GM18499 (cell line): ENCODE measurements around the gene CCDC9B.

Experiments used
- ATAC-seq: cut with Tn5 transposase; IDR thresholded peaks from one replicate; pipeline ENCODE4 v1.9.1; 2021; ENCODE audit warnings: moderate number of reproducible peaks; ENCODE audit not compliant: insufficient read depth, unreplicated experiment

Gene CCDC9B

DNA sequence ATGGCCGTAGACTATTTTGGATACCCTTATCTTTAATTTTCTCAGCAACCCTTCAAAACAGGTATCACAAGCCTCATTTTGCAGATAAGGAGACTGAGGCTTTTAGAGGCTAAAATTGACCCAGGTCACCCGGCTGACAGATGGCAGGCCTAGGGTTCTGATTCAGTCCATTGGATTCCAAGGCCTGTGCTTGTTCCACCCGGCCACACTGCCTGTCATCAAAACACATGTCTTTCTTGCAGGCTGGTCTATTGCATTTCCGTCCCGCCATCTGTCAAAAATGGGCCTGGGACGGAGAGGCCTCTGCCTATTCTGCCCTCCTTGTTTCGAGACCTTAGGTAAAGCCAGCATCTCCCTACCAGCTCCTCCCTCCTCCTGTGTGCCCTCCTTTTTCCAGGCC lies 9.1 kb downstream of the CCDC9B start:
- no peak for ATAC-seq

DNA sequence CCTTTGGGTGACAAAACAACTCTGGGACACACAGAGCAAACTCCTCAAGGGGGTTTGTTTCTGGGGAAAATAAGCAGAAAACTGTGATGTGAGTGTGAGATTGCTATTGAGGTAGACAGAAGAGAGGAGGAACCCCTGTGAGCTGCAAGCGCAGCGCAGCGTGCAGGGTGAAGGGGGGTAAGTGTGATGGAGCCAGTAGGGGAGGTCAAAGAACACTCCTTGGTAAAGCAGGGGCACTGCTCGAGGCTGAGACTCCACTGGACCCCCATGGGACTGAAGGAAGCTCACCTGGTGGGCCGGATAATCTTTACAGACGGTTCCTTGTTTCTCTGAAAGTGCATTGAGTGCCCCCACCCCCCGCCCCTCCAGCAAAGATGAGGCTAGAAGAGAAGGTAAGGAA lies 9.7 kb downstream of the CCDC9B start:
- no peak for ATAC-seq

DNA sequence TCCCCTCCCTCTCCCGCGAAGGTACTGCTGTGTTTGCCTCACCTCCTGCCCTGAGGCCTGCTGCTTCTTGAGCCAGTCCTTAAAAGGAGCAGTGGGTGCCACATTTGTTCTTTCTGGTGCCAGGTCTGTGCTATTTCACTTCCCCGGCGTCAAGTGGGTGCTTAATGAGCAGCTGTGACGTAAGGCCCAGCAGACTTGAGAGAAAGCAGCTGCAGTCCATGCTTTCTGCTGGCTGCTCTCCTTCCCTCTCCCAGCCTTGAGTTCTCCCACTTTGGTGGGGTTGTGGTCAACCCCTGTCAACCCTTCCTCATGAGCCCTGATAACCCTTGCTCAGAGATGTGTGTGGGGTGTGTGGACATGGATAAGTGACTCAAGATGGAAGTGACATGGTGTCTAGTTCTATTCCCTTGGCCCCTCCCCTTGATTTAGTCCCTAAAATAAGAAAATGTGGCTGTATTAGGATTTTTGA lies 10.3 kb downstream of the CCDC9B start:
- no peak for ATAC-seq

DNA sequence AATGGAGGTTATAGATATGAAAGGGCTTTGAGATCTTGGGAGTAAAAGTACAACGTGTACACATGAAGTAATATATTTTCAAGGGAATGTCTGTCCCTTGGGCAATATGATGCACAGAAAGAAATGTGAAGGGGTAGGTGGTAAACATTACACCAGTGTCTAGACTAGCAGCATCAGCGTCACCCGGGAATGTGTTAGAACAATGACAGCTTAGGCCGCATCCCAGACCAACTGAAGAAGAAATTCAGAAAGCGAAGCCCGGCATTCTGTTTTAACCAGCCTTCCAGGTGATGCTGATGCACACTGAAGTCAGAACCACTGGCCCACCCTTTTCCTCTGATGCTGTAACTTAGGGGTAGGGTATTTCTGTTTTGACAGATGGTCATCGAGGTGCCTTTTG lies 10.9 kb downstream of the CCDC9B start:
- no peak for ATAC-seq

DNA sequence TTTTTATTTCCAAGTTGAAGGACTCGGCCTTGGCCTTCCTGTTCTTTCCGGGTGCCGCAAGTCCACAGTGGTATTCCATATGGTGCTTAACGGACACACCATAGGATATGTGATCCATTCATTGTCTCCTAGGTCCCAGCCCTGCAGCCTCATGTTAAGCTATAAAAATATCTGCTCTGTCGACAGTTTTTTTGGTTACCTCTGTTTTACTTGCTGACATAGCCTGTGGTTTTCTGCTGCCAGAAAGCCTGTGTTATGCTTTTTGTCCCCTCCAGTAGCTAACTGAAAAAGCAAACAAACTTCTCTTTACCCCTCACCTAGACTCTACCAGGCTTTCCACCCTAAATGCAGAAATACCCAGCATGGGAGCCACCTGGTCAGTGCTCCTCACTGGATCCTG lies 12.0 kb downstream of the CCDC9B start:
- no peak for ATAC-seq

DNA sequence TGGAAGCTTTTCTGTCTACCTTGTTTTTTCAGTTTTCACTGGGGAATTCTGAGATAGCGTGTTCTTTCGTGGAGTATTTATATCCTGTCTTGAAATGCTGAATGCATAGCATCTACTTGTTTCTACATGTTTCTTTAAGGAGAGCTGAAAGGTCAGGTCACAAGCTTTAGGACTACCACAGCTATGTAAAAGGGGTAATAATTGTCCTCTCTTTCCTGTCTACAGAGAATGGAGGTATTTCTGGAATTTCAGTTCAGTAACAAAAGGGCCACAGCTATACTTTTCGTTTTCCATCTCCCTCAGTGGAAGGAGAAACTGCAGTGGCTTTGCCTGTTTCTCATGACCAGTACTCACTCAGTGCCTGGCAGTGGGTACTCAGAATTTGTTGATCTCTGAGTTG lies 12.6 kb downstream of the CCDC9B start:
- no peak for ATAC-seq

DNA sequence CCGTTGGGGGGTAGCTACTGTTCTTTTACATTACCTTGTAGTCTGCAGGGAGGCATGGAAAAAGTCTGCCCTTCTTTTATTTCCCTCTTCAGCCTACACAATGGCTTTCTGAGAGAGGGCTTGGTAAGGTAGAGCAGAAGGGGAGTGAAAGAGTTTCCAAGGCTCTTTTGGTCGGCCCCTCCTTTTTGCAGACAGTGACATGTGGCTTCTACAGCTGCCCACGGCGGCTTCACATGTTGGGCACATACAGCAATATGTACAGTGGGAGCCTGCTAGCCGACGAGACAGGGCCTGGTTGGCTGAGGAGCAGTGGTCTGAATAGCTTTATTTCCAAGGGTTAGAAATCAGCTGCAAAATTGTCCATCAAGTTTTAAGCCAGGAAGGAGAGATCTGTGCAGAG lies 13.3 kb downstream of the CCDC9B start:
- no peak for ATAC-seq

DNA sequence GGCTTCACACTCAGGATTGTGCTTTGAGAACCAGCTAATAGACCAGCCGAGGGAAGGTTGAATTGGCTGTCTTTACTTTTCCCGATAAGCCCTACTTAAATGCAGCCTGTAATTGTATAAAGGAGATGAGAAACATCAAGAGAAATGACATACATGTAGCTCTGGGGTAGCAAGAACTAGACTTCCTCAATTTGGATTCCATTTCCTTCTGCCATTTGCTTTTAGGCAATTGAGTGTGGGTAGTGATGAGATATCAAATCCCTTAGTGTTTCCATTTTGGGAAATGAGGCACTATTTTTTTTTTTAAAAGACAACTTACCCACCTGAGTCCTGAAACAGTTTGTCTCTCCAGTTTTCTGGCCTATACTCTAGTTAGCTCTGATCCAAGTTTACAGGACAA lies 15.0 kb downstream of the CCDC9B start:
- ATAC-seq: no peak

DNA sequence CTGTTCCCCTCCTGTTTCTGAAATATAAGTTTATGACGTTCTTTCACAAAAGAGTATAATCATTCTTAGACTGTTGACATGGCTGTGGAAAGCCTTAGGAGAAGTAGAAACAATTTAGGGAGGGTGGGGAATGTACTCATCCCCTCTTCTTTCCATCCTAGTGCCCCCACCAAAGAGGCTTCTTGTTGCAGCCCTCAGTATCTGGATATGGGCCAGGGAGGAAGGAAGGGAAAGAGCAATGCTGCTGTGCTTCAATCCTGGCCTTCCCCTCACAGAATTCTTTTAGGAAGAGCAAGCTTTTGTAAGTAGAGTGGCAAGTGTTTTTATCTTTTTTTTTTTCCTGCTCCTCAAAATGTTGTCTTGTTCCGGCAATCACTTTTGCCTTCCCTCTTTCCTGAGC lies 15.6 kb downstream of the CCDC9B start:
- ATAC-seq: no peak

DNA sequence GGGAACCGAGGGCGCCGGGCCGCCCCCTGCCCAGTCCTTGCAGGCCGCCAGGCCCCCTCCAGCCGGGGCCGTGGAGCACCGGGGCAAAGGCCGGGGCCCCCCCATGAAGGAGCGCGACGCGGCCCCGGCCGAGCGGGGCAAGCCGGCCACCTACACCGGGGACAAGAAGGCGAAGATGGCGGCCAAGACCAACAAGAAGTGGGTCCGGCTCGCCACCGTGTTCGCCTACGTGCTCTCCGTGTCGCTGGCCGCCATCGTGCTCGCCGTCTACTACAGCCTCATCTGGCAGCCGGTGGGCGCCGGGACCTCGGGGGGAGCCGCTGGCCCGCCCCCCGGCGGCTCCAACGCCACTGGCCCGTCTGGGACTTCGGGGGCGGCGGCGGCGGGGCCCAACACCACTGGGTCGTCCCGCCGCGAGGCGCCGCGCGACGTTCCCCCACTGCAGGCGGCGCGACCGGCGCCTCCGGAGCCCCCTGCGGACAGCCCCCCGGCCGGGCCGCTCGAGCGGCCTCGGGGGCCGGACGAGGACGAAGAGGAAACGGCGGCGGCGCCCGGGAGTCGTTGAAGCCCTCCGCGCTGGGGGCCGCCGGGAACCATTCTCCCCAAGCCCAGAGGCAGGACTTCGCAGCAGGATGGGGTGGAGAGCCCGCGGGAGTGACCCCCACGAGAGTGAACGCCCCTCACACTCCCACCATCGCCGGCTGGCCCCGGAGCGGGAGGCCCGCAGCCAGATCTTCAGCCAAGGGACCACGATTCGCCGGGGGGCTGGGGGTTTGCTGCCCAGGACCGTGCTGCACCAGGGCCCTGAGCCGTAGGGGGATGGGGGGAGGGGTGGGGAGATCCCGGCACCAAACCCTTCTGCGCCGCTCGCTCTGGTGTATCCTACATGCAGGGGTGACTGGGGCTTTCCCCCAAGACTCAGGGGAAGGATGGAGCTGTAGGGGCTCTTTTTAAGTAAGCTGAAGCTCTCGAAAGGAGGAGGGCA lies 16.5 kb downstream of the CCDC9B start:
- no peak for ATAC-seq

DNA sequence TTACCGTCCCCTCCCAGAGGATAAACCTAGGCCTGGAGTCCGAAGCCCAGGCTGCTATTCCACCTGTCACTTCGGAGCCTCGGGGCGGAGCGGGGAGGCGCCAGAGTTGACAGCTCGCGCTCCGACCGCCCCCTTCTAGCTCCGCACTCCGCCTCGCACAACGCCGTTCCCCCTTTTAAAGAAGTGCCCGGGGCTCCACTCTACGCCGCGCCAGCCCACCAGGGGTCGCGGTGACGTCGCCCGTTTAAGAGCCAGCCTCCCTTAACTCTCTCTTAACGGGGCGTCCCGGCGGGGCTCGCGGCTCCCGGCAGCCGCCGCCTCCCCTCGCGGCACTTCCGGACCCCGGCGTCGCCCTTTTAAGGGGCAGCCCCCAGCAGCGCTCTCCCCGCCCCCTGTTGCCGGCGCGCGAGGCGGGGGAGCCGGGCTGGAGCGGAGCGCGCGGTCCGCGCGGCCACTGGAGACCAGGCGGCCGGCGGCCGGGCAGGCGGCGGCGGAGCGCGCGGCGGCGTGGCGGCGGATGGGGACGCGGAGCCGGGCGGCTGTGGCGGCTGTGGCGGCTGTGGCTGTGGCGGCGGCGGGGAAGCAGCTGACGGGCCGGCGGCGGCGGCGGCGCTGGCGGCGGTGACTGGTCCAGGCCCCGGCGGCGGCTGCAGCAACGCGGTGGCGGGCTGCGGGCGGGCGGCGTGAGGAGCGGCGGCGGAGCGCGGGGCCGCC lies 17.3 kb downstream of the CCDC9B start, which contains the start of gene INAFM2:
Gene INAFM2 (plus strand): TSS at position 454 of the 714 bp plus-strand sequence. CDS start 364 bp downstream, outside the sequence.
- peak; percentile 78 for ATAC-seq

DNA sequence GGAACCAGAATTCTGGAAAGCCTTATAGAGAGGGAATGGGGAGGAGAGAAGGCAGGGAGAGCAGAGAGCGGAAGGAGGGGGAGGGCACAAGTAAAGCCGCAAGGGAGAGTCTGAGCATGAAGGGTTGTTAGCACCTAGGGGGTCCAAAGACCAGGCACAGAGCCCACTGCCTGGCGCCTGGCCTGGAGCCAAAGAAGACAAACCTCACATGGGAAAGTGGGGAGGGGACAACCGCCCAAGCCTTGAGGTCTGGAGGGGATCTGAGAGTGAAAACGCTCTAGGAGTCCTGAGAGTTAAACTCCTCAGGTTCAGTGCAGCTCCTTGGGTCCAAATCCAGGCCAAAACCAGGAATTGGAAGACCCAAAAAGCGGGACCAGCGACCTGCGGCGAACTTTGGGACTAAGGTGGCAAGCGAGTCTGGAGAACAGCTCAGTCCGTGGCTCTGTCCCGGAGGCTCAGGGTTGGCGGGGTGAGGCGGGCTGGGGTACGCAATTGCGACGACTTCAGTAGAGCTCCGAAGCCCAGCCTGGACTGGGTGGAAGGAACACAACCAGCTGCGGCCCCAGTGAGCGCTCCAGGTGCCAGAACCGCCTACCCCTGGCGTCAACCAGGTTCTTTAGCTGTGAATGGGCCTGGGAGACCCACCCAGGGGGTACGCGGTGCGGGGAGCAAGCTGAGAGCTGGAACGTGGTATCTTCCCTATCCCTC lies 18.1 kb downstream of the CCDC9B start:
- no peak for ATAC-seq

DNA sequence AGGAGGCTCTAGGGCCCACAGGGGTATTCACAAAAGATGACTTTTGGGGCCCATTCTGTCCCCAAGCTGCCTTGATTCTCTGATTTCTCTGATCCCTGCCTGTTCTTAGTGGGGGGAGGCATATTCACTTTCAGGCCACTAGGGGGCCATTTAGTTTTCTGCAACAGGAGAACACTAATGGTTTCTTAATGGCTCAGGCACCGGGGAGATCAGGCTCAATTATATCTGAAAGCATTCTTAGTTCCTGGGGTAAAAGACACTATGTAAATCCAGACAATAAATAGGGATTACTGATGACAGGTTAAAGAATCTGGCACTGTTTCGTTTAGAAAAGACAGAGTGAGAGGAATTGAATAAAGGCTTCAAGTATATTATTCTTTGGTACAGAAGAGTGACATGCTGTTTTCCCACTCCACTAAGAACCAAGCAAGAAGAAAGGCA lies 19.8 kb downstream of the CCDC9B start:
- ATAC-seq: no peak

DNA sequence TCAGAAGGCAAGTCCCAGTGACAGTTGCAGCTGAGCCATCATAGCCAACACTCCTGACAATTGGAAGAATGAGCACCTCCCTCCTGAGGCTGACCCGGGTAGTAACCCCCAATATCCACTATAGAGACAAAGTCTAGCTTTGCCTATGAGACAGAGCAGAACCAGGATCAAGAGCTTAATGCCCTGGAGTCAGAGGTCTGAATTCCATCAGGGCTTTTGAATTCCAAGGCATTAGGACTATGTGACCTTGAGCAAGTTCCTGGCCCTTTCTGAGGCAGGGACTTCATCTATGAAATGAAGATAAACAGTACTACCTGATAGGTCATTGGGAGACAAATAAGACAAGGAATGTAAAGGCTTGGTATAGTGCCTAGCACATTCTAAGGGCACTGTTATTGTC lies 20.3 kb downstream of the CCDC9B start:
- ATAC-seq: no peak

DNA sequence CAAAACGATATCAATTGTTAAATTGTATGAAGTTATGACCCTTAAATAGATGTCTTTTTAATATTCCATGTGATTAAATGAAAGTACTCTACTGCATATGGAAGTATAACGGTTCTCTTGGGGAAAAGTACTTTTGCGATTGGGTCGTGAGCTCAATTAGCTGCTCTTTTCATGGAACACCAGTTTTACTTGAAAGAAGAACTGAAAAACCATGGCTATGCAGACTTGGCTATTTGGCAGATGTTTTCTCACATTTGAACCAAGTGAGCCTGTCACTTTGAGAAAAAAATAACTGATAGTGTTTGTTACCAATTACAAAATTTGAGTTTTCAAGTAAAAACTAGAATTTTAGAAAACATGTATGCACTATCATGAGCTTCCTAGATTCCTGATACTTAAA lies 23.2 kb downstream of the CCDC9B start:
- ATAC-seq: no peak

DNA sequence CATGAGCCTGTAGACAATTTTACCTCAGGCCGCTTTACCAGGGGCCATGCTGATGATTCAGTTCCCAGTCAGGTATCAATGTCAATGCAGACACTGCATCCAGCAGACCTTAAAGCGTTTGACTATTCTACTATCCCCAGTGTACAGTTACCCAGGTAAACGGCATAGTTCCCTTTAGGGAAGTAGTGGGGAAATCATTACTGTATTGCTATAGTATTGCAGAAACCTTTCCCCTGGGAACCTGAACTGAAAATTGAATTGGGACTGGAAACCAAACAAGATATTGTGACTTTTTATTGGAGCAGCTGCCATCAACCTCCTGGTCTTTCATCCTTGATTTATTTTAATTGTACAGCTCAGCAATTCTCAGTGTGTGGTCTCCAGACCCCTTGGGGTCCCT lies 23.8 kb downstream of the CCDC9B start:
- ATAC-seq: no peak

DNA sequence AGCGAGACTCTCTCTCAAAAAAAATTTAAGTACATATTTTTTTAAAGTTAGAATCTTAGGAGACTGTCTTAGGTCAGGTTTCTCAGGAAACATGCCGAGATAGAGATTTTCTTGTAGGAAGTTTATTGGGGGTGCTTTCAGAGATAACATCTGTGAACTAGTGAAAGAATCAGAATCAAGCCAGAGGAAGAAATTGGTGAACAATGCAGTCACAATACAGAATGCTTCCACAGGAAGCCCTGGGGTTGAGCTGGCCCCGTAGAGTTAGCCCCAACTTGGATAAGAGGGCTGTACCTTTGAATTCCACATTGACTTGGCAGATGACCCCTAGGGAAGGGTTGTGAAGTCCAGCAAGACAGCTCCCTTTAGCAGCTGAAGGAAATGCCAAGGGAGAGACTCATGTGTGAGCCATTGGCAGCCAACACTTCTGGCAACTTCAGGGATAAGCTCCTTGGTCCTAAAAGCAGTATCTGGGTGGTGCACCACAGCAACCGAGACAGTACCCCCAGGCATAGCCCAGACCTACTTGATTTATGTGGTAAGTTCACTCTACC lies 25.9 kb downstream of the CCDC9B start:
- no peak for ATAC-seq

DNA sequence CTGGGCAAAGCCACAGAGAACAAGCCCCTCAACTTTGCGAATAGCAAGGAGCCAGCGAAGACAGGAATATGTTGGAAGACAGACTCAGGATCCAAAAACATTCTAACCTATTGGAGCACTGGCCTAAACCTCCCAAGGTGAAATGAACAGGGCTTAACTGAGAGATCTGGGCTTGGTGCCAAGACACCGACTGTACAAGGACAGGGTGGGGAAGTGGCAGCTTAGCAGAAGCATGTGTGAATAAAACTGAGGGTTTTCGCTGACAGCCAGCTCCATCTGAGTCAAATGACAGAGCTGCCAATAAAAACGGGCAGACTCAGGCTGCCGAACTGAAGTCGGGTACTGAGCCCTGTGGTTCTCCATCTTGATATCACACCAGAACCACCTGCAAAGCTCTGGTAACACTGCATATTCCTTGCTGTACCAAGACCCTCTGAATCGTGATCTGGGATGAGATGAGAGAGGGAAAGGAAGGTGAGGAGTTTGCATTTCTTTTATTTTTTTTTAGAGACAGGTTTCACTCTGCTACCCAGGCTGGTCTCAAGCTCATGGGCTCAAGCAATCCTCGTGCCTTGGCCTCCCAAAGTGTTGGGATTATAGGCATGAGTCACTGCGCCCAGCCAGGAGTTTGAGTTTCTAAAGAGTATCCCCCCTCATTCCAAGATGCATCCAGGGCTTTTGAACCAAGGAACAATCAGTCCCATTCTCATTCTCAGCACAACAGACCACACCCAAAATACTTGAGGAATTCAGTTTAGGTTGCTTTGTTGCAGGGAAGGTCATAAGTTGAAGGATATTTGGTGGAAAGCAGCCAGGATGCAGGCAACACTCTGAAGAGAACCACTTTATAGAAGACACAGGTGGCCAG lies 27.0 kb downstream of the CCDC9B start:
- ATAC-seq: no peak

DNA sequence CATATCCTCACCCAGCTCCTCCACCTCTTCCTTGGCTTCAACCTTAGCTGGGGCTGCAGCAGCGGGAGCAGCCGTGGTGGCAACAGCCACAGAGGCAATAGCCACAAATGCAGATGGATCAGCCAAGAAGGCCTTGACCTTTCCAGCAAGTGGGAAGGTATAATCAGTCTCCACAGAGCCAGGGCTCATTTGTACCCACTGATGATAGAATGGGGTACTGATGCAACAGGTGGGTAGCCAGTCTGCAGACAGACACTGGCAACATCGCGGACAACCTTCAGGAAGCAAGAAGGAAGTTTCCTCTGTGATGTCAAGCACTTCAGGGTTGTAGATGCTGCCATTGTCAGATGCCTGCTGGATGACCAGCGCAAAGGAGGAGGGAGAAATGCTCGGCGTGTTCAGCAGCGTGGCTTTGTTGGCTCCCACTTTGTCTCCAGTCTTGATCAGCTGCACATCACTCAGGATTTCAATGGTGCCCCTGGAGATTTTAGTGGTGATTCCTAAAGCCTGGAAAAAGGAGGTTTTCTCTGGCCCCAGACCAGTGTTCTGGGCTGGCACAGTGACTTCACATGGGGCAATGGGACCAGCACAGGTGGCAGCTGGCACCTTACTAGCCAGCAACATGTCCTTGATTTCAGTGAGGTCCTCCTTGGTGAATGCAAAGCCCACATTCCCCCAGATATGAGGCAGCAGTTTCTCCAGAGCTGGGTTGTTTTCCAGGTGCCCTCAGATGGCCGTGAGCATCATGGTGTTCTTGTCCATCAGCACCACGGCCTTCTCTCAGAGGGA lies 28.2 kb downstream of the CCDC9B start:
- no peak for ATAC-seq
